Esophagus muscularis mucosa (tissue), 4 donors: Measurements from ENCODE around the gene SAT1. TPM values are rescaled to one million over a fixed set of nuclear protein-coding genes. Genes with fewer than 3 reads are reported as not detected.

Experiments used
- DNase-seq: peaks from one replicate; pipeline ENCODE4 v3.0.0-alpha.2; 2017; ENCODE audit errors: extremely low spot score
- H3K27ac ChIP-seq, 4 donors: fragments of 200-600 bp; sonication (generic); replicated peaks in 1 of 4; 1 replicate in 3 of 4; 2 replicates in 1 of 4; pipeline ENCODE4 v1.5.1; 2016 to 2019; ENCODE audit warnings: mild to moderate bottlenecking in 1 of 4
- H3K27me3 ChIP-seq, 4 donors: fragments of 200-600 bp; sonication (generic); one replicate each; pipeline versions ENCODE4 v1.5.1 to v1.6.0; 2016 to 2019
- H3K36me3 ChIP-seq, 4 donors: fragments of 200-600 bp; sonication (generic); one replicate each; pipeline ENCODE4 v1.5.1; 2016 to 2019
- H3K4me1 ChIP-seq, 4 donors: fragments of 200-600 bp; sonication (generic); one replicate each; pipeline ENCODE4 v1.5.1; 2016 to 2019
- H3K4me3 ChIP-seq, 4 donors: fragments of 200-600 bp; sonication (generic); 1 replicate in 2 of 4; 2 replicates in 2 of 4; pipeline ENCODE4 v1.5.1; 2016 to 2019; ENCODE audit warnings: mild to moderate bottlenecking in 4 of 4, moderate library complexity in 1 of 4
- H3K9me3 ChIP-seq, 4 donors: fragments of 200-600 bp; sonication (generic); 1 replicate in 3 of 4; 2 replicates in 1 of 4; pipeline ENCODE4 v1.5.1; 2016 to 2019
- EP300 ChIP-seq: sonication (generic); formaldehyde crosslinking; IDR thresholded peaks from one replicate; pipeline ENCODE4 v1.6.1; 2017; ENCODE audit warnings: antibody characterized with exemption
- POLR2A ChIP-seq: fragments of 450-650 bp; IDR thresholded peaks from one replicate; pipeline ENCODE4 v1.6.1; 2017; ENCODE audit warnings: antibody characterized with exemption, moderate library complexity, mild to moderate bottlenecking, low read depth
- POLR2AphosphoS5 ChIP-seq, 2 donors: sonication (generic); formaldehyde crosslinking; IDR thresholded peaks; one replicate each; pipeline ENCODE4 v1.6.1; 2017; ENCODE audit warnings: antibody characterized with exemption in 2 of 2
- WGBS: methylation state at CpG from one replicate; pipeline ENCODE4 v1.1.5; 2018; 5-methylcytosine and 5-hydroxymethylcytosine counted together
- intact Hi-C: fragments of 100-400 bp; cut with DNase I; formaldehyde crosslinking; loops from one replicate; pipeline ENCODE4 v1.15.1; 2023
- total RNA-seq, 4 donors: library from RNA; depleted of rRNA; stranded (reverse); fragments of >200 nt; gene quantifications; one replicate each; pipeline versions ENCODE4 v1.1.0 to v1.2.1, GENCODE V29; 2016
- TF ChIP-seq, protein P1 (sequence below), 3 experiments: fragments of 200-600 bp in 2 of 3; fragments of 450-650 bp in 1 of 3; sonication (generic) in 2 of 3; IDR thresholded peaks; one replicate each; pipeline ENCODE4 v1.5.1; 2017 to 2019; ENCODE audit warnings: antibody characterized with exemption in 3 of 3, mild to moderate bottlenecking in 2 of 3, moderate library complexity in 1 of 3

SAT1 gene
- total RNA-seq, 4 donors from 2014 or later = 152 to 621 (median 206) TPM

DNA sequence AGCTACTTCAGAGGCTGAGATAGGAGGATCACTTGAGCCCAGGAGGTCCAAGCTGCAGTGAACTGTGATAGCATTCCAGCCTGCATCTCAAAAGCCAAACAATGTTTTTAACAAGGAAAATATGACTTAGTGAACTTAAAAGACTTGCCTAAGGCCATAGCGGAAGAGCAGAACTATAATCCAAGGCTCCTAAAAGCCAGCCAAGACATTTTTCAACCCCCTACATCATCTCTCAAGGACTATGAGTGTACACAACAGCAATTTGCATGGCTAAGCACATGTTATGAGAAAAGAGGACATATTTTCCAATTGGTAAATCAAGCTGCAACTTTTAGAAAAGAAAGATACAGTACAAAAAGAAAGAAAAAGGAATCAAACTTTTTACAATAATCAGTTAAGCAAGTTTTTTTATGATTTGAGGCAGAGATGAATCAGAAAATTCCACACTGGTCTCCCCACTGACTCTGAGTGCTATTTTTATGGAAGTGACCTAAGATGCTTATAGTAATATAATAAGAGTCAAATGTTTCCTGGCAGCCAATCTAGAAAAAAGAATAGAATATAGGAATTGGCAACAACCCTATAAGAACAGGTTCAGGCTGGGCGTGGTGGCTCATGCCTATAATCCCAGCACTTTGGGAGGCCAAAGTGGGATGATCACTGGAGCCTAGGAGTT, 30.1 kb upstream of the SAT1 start:
- TF ChIP-seq, protein P1, sequence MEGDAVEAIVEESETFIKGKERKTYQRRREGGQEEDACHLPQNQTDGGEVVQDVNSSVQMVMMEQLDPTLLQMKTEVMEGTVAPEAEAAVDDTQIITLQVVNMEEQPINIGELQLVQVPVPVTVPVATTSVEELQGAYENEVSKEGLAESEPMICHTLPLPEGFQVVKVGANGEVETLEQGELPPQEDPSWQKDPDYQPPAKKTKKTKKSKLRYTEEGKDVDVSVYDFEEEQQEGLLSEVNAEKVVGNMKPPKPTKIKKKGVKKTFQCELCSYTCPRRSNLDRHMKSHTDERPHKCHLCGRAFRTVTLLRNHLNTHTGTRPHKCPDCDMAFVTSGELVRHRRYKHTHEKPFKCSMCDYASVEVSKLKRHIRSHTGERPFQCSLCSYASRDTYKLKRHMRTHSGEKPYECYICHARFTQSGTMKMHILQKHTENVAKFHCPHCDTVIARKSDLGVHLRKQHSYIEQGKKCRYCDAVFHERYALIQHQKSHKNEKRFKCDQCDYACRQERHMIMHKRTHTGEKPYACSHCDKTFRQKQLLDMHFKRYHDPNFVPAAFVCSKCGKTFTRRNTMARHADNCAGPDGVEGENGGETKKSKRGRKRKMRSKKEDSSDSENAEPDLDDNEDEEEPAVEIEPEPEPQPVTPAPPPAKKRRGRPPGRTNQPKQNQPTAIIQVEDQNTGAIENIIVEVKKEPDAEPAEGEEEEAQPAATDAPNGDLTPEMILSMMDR (IDR thresholded peaks at IDR 0.05) = no peak
- TF ChIP-seq EP300 = no peak
- Histone ChIP-seq H3K27me3 (peaks cover 0 to 5% (median 0%) of the 10 kb centered on the region in 4 donors), H3K4me1 (peaks cover 0 to 9% (median 2%) of the 10 kb centered on the region in 4 donors), H3K4me3 (no peak overlapping the region), H3K27ac (peak overlapping the region in 3 of 4 donors; percentile 12 to 65 (median 36)), H3K36me3 (no peaks in the 10 kb centered on the region), H3K9me3 (no peaks in the 10 kb centered on the region)
- intact Hi-C loops = no loop called here
- DNase-seq = no peak
- WGBS = 44% methylated on average over 2 of the region's 2 CpGs

DNA sequence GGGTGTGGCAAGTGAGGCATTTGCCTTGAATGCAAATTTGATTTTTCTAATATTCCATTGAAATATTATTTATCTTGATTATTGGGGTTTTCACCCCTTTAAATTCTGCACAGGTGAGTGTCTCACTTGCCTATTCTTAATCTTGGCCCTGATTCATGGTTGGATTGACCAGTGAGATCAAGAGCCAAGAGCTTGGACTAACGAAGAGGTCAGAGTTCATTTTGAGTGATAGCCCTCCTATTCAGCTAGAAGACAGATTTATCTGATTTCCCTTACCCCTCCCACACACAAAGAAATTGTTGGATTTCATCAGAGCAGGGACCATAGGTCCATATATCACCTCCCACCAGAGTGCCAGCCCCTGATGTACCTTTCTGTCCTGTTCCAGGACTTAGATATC, 28.3 kb upstream of the SAT1 start:
- TF ChIP-seq POLR2A = no peak
- TF ChIP-seq EP300 = no peak
- TF ChIP-seq, protein P1 (IDR thresholded peaks at IDR 0.05) = no peak
- no peak for TF ChIP-seq POLR2AphosphoS5 (IDR thresholded peaks at IDR 0.05)
- intact Hi-C loops = no loop called here
- no peak for DNase-seq
- no peak overlapping the region for H3K4me3 ChIP-seq
- peaks cover 0 to 9% (median 2%) of the 10 kb centered on the region in 4 donors for H3K4me1 ChIP-seq
- H3K36me3 ChIP-seq = no peaks in the 10 kb centered on the region
- no peaks in the 10 kb centered on the region for H3K9me3 ChIP-seq
- no peak overlapping the region for H3K27ac ChIP-seq
- WGBS = 69% methylated on average over 1 of the region's 1 CpG
- peaks cover 0 to 5% (median 0%) of the 10 kb centered on the region in 4 donors for H3K27me3 ChIP-seq

DNA sequence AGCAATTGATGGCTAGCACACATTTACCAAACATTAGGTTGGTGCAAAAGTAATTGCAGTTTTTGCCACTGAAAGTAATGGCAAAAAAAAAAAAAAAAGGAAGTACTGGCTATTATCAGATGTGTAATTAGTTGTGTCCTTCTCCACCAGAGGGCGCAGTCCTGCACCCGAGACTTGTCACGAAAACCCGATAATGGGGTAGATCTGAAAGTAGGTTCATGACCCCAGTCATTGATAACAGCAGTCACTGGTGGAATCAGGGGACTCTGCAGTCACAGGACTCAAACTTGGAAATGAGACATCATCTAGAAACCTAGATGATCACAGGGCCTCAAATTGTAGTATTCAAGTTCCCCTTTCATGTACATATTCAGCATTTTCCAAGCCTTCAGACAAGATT, 26.8 kb upstream of the SAT1 start:
- no peaks in the 10 kb centered on the region for H3K36me3 ChIP-seq
- H3K9me3 ChIP-seq = no peaks in the 10 kb centered on the region
- no peak overlapping the region for H3K4me3 ChIP-seq
- peaks cover 0 to 5% (median 0%) of the 10 kb centered on the region in 4 donors for H3K27me3 ChIP-seq
- no peak for TF ChIP-seq POLR2A
- TF ChIP-seq, protein P1 (IDR thresholded peaks at IDR 0.05) = peak in 2 of 3 experiments; percentile 39 to 41
- no peak for TF ChIP-seq POLR2AphosphoS5 (IDR thresholded peaks at IDR 0.05)
- TF ChIP-seq EP300 = no peak
- DNase-seq = no peak
- intact Hi-C loops = no loop called here
- H3K27ac ChIP-seq = no peak overlapping the region
- peaks cover 0 to 9% (median 2%) of the 10 kb centered on the region in 4 donors for H3K4me1 ChIP-seq
- WGBS = 16% methylated on average over 4 of the region's 4 CpGs

DNA sequence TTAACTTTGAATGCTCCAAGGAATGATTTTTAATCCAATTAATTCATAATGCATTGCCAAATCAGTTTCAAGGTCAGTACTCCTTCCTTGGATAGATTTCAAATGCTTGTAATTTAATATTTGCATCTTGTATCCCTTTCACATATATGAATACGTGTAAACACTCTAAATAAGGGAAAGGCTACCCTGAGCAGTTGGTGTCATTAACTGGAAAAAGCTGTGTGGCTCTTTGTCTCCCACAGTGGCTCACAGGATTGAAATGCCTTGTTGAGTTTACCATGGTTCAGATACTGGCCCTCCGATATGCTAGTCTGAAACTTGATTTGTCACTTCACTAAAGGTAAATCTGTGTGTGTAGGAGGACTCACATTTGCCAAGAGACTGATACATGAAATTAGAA, 23.2 kb upstream of the SAT1 start:
- no peak for DNase-seq
- no peaks in the 10 kb centered on the region for H3K4me1 ChIP-seq
- no peak overlapping the region for H3K27ac ChIP-seq
- H3K9me3 ChIP-seq = peaks cover 0 to 5% (median 0%) of the 10 kb centered on the region in 4 donors
- WGBS = 89% methylated on average over 2 of the region's 2 CpGs
- intact Hi-C loops = no loop called here
- H3K27me3 ChIP-seq = peaks cover 0 to 5% (median 0%) of the 10 kb centered on the region in 4 donors
- no peak overlapping the region for H3K4me3 ChIP-seq
- TF ChIP-seq POLR2A (no peak), POLR2AphosphoS5 (IDR thresholded peaks at IDR 0.05) (no peak), EP300 (no peak)
- TF ChIP-seq, protein P1 (IDR thresholded peaks at IDR 0.05) = no peak
- no peaks in the 10 kb centered on the region for H3K36me3 ChIP-seq
